HepG2 (cell line): ENCODE measurements around the gene HIPK2. TPM values are rescaled to one million over a fixed set of nuclear protein-coding genes. Genes with fewer than 3 reads are reported as not detected.

Source experiments
- ATAC-seq: fragments of 200-7000 bp; cut with Tn5 transposase; 3 replicates; pipeline ENCODE4 v1.9.1; 2020; ENCODE audit warnings: mild to moderate bottlenecking, moderate library complexity
- BruUV-seq: library from RNA; stranded (reverse); fragments of 400-500 nt; replicated peaks from 2 replicates; lab custom pipeline; 2021; lab: Mats Ljungman, UMichigan
- CTCF ChIA-PET: fragments of 300-600 bp; formaldehyde crosslinking; extraction: SDS; loops from one replicate; lab custom pipeline; 2021; ENCODE audit warnings: low total read pairs, inconsistent platforms, low intra/inter-chr PET ratio; lab: Yijun Ruan, JAX
- POLR2A ChIA-PET: fragments of 350-600 bp; sonication (Branson Sonifier 250); formaldehyde crosslinking; loops from one replicate; lab custom pipeline; 2020; ENCODE audit warnings: antibody characterized with exemption, inconsistent platforms; lab: Yijun Ruan, JAX
- DNase-seq: peaks from one replicate; pipeline ENCODE4 v3.0.0-alpha.2; 2015; ENCODE audit warnings: low spot score
- FAIRE-seq: peaks from 3 replicates; lab custom pipeline; 2011; peaks lifted over from hg19 to GRCh38; lab: Jason Lieb, UNC
- H2AFZ ChIP-seq: one replicate; pipeline ENCODE4 v1.6.1; 2011; ENCODE audit warnings: low read length, inconsistent platforms
- H3K27ac ChIP-seq: fragments of 300-600 bp; 3 replicates; pipeline ENCODE4 v1.8.0; 2011; ENCODE audit warnings: mixed run types, mild to moderate bottlenecking, mixed read lengths, low read length, inconsistent platforms; ENCODE audit not compliant: insufficient read depth; ENCODE audit errors: extremely low read length
- H3K27me3 ChIP-seq, 2 experiments: fragments of 200-600 bp in 1 of 2; 2 replicates in 1 of 2; 3 replicates in 1 of 2; pipeline versions ENCODE4 v1.6.0 to v1.8.0; 2011; ENCODE audit warnings: low read length in 2 of 2, mild to moderate bottlenecking in 2 of 2, moderate library complexity in 2 of 2, inconsistent platforms in 1 of 2; ENCODE audit not compliant: insufficient read depth in 2 of 2, control insufficient read depth in 1 of 2
- H3K36me3 ChIP-seq, 2 experiments: fragments of 200-600 bp in 1 of 2; replicated peaks in 1 of 2; 2 replicates in 1 of 2; 3 replicates in 1 of 2; pipeline versions ENCODE4 v1.5.1 to v1.8.0; 2011; ENCODE audit warnings: low read length in 2 of 2, inconsistent platforms in 1 of 2; ENCODE audit not compliant: insufficient read depth in 2 of 2, control insufficient read depth in 1 of 2
- H3K4me1 ChIP-seq: 2 replicates; pipeline ENCODE4 v1.5.1; 2012; ENCODE audit warnings: low read length, inconsistent platforms; ENCODE audit not compliant: insufficient read depth
- H3K4me2 ChIP-seq: 2 replicates; pipeline ENCODE4 v1.6.0; 2011; ENCODE audit warnings: low read depth, low read length, inconsistent platforms
- H3K4me3 ChIP-seq, 3 experiments: fragments of 200-600 bp in 1 of 3; sonication (generic), shearing (Covaris generic) in 1 of 3; replicated peaks in 1 of 3; 2 replicates each; pipeline ENCODE4 v1.5.1; 2011 to 2016; ENCODE audit warnings: low read length in 3 of 3, inconsistent platforms in 2 of 3, low read depth in 2 of 3, mild to moderate bottlenecking in 2 of 3, control low read depth in 1 of 3, mixed read lengths in 1 of 3; ENCODE audit not compliant: insufficient read depth in 1 of 3
- H3K79me2 ChIP-seq: one replicate; pipeline ENCODE4 v1.6.1; 2011; ENCODE audit warnings: low read length, inconsistent platforms; ENCODE audit not compliant: insufficient read depth
- H3K9ac ChIP-seq: 2 replicates; pipeline ENCODE4 v1.6.0; 2011; ENCODE audit warnings: mild to moderate bottlenecking, low read depth, low read length, inconsistent platforms; ENCODE audit not compliant: insufficient read depth
- H3K9me3 ChIP-seq: 2 replicates; pipeline ENCODE4 v1.5.1; 2012; ENCODE audit warnings: mild to moderate bottlenecking, low read length
- H4K20me1 ChIP-seq: 2 replicates; pipeline ENCODE4 v1.6.0; 2011; ENCODE audit warnings: inconsistent platforms, mild to moderate bottlenecking, low read length, moderate library complexity; ENCODE audit not compliant: insufficient read depth
- ATF2 ChIP-seq: sonication (generic); formaldehyde crosslinking; IDR thresholded peaks from 2 replicates; pipeline ENCODE4 v1.4.0; 2020; ENCODE audit warnings: missing genetic modification reagents
- EEA1 ChIP-seq: sonication (generic); formaldehyde crosslinking; IDR thresholded peaks from 2 replicates; pipeline ENCODE4 v1.5.1; 2020; ENCODE audit warnings: mild to moderate bottlenecking, missing genetic modification reagents, borderline replicate concordance
- FOXA1 ChIP-seq, 2 experiments: fragments of 450-650 bp in 1 of 2; sonication (generic) in 1 of 2; formaldehyde crosslinking in 1 of 2; IDR thresholded peaks; 2 replicates each; pipeline versions ENCODE4 v1.4.0 to v1.6.1; 2016 to 2020; ENCODE audit warnings: missing genetic modification reagents in 1 of 2
- MAZ ChIP-seq, 2 experiments: sonication (generic) in 1 of 2; formaldehyde crosslinking in 1 of 2; IDR thresholded peaks; 2 replicates each; pipeline versions ENCODE4 v1.5.0 to v1.6.1; 2012 to 2020; ENCODE audit warnings: low read depth in 2 of 2, mild to moderate bottlenecking in 2 of 2, borderline replicate concordance in 1 of 2, improper control_type of control experiment in 1 of 2, low read length in 1 of 2, missing genetic modification reagents in 1 of 2, moderate library complexity in 1 of 2
- MEF2D ChIP-seq: sonication (generic); formaldehyde crosslinking; IDR thresholded peaks from 2 replicates; pipeline ENCODE4 v1.5.1; 2020; ENCODE audit warnings: mild to moderate bottlenecking, missing genetic modification reagents
- MXI1 ChIP-seq: IDR thresholded peaks from 3 replicates; pipeline ENCODE4 v1.6.1; 2012; ENCODE audit warnings: low read depth, low read length, inconsistent platforms, borderline replicate concordance
- NFIB ChIP-seq: sonication (generic); formaldehyde crosslinking; IDR thresholded peaks from 2 replicates; pipeline ENCODE4 v1.9.0; 2021; ENCODE audit warnings: missing genetic modification reagents, mild to moderate bottlenecking, borderline replicate concordance
- PCBP1 ChIP-seq: fragments of 200-400 bp; formaldehyde crosslinking; IDR thresholded peaks from 2 replicates; pipeline ENCODE4 v1.6.1; 2017; ENCODE audit warnings: mild to moderate bottlenecking, low read depth, low read length, borderline replicate concordance
- SMAD3 ChIP-seq: sonication (generic); formaldehyde crosslinking; IDR thresholded peaks from 2 replicates; pipeline ENCODE4 v1.4.0; 2020; ENCODE audit warnings: missing genetic modification reagents
- SRSF9 ChIP-seq: fragments of 200-400 bp; formaldehyde crosslinking; IDR thresholded peaks from 2 replicates; pipeline ENCODE4 v1.6.1; 2018; ENCODE audit warnings: borderline replicate concordance, mild to moderate bottlenecking, low read depth, low read length; ENCODE audit not compliant: insufficient read depth, poor library complexity, severe bottlenecking
- ZNF143 ChIP-seq: sonication (generic); formaldehyde crosslinking; IDR thresholded peaks from 2 replicates; pipeline ENCODE4 v1.4.0; 2020; ENCODE audit warnings: missing genetic modification reagents
- ZNF24 ChIP-seq: fragments of 450-650 bp; IDR thresholded peaks from 2 replicates; pipeline ENCODE4 v1.6.1; 2017; ENCODE audit warnings: antibody characterized with exemption, mild to moderate bottlenecking
- ZNF562 ChIP-seq: sonication (generic); formaldehyde crosslinking; IDR thresholded peaks from 2 replicates; pipeline ENCODE4 v1.8.0; 2022; ENCODE audit warnings: missing genetic modification reagents, borderline replicate concordance
- ZNF564 ChIP-seq: sonication (generic); formaldehyde crosslinking; IDR thresholded peaks from 2 replicates; pipeline ENCODE4 v1.8.1; 2023; ENCODE audit warnings: mild to moderate bottlenecking, missing genetic modification reagents
- ZNF598 ChIP-seq: sonication (generic); formaldehyde crosslinking; IDR thresholded peaks from 2 replicates; pipeline ENCODE4 v1.5.1; 2020; ENCODE audit warnings: mild to moderate bottlenecking, missing genetic modification reagents, borderline replicate concordance
- ZNF83 ChIP-seq: sonication (generic); formaldehyde crosslinking; IDR thresholded peaks from 2 replicates; pipeline ENCODE4 v1.4.0; 2020; ENCODE audit warnings: missing genetic modification reagents, mild to moderate bottlenecking, borderline replicate concordance
- ZZZ3 ChIP-seq: sonication (generic); formaldehyde crosslinking; IDR thresholded peaks from 2 replicates; pipeline ENCODE4 v1.4.0; 2020; ENCODE audit warnings: missing genetic modification reagents, mild to moderate bottlenecking, borderline replicate concordance
- WGBS: methylation state at CpG from one replicate; pipeline ENCODE4 v1.1.6; 2017; ENCODE audit warnings: low lambda C conversion rate; 5-methylcytosine and 5-hydroxymethylcytosine counted together
- in situ Hi-C: cut with HindIII; loops from 2 replicates; pipeline ENCODE4 v1.10.0; 2017; ENCODE audit warnings: low pct_unique_long_range_greater_than_20kb; ENCODE audit not compliant: extremely low pct_ligation_motif_present
- intact Hi-C: fragments of 100-400 bp; cut with micrococcal nuclease; formaldehyde crosslinking; loops from one replicate; pipeline ENCODE4 v1.10.0; 2022; ENCODE audit not compliant: unreplicated experiment
- polyA plus RNA-seq, 8 experiments: library from polyadenylated mRNA; depleted of rRNA in 3 of 8; stranded (reverse) in 7 of 8; unstranded in 1 of 8; fragments of >200 nt; fragmentation: Illumina TruSeq in 4 of 8; extraction: Trizol in 4 of 8; gene quantifications; 2 replicates each; pipeline versions ENCODE4 v1.2.1 to v1.2.3, GENCODE V29; 2011 to 2016; ENCODE audit warnings: low read depth in 4 of 8, missing spikeins in 1 of 8, mixed read lengths in 1 of 8; ENCODE audit not compliant: insufficient read depth in 1 of 8
- total RNA-seq, 5 experiments: library from RNA; depleted of rRNA; stranded (reverse); fragments of >200 nt; fragmentation: Illumina TruSeq; extraction: Trizol; gene quantifications; 2 replicates each; pipeline ENCODE4 v1.2.3, GENCODE V29; 2016; ENCODE audit warnings: low read depth in 1 of 5
- TF ChIP-seq, protein P1 (sequence below): sonication (generic); formaldehyde crosslinking; IDR thresholded peaks from 2 replicates; pipeline ENCODE4 v1.4.0; 2020; ENCODE audit warnings: mild to moderate bottlenecking, missing genetic modification reagents

Gene HIPK2
- total and polyA plus RNA-seq, 2 of the 13 experiments (the other 11 are each of a cell fraction or from before 2014, with no cell fraction given): 14.4 to 20.2 TPM

DNA sequence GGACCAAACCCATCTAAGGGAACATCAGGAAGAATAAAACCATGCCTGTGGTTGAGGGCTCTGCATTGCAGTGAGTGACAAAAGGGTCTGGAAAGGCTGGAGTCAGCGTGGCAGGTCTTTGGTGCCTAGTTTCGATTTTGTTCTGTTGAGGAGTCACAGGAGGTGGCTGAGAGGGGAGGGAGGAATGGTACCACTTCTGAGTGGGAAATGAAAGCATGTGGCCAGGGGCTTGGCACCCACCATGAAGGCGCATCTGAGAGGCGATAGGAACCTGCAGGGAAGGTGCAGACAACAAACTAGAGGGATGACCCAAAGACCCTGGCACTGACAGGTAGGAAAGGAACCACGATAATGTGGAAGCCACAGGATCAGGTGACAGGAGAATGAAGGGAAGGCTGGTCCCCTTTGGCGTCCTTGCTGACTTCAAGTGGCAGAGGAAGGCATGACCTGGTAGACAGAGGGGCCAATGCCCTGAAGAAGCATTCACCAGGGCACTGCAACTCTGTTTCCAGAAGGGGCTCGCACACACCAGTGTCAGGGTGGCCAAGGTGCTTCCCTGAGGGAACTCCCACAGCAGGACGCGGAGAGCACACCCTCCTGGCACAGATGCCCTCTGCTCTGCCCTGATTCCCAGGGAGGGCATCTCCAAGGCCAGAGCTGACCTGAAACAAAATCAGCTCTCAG, 41.7 kb downstream of the HIPK2 start:
- intact Hi-C loops: no loop called here

More for the DNA sequence above, 41.7 kb downstream of the HIPK2 start:
- Histone ChIP-seq H3K27ac (no peak overlapping the region), H2AFZ (no peak overlapping the region), H3K4me1 (peaks cover 85% of the 10 kb centered on the region), H3K27me3 (no peaks in the 10 kb centered on the region), H3K4me2 (no peak overlapping the region), H3K79me2 (peaks cover 93% of the 10 kb centered on the region), H3K9ac (no peak overlapping the region), H3K4me3 (no peak overlapping the region)
- BruUV-seq: no TSS peak
- in situ Hi-C loops: no loop called here
- POLR2A ChIA-PET: interaction anchor here (0.6 kb wide), 1 partner anchor 299 kb away, joined by 3 read pairs; no protein-coding TSS in a partner anchor
- ATAC-seq: no peak
- CTCF ChIA-PET: no interaction called here
- no peak for DNase-seq
- TF ChIP-seq, protein P1, sequence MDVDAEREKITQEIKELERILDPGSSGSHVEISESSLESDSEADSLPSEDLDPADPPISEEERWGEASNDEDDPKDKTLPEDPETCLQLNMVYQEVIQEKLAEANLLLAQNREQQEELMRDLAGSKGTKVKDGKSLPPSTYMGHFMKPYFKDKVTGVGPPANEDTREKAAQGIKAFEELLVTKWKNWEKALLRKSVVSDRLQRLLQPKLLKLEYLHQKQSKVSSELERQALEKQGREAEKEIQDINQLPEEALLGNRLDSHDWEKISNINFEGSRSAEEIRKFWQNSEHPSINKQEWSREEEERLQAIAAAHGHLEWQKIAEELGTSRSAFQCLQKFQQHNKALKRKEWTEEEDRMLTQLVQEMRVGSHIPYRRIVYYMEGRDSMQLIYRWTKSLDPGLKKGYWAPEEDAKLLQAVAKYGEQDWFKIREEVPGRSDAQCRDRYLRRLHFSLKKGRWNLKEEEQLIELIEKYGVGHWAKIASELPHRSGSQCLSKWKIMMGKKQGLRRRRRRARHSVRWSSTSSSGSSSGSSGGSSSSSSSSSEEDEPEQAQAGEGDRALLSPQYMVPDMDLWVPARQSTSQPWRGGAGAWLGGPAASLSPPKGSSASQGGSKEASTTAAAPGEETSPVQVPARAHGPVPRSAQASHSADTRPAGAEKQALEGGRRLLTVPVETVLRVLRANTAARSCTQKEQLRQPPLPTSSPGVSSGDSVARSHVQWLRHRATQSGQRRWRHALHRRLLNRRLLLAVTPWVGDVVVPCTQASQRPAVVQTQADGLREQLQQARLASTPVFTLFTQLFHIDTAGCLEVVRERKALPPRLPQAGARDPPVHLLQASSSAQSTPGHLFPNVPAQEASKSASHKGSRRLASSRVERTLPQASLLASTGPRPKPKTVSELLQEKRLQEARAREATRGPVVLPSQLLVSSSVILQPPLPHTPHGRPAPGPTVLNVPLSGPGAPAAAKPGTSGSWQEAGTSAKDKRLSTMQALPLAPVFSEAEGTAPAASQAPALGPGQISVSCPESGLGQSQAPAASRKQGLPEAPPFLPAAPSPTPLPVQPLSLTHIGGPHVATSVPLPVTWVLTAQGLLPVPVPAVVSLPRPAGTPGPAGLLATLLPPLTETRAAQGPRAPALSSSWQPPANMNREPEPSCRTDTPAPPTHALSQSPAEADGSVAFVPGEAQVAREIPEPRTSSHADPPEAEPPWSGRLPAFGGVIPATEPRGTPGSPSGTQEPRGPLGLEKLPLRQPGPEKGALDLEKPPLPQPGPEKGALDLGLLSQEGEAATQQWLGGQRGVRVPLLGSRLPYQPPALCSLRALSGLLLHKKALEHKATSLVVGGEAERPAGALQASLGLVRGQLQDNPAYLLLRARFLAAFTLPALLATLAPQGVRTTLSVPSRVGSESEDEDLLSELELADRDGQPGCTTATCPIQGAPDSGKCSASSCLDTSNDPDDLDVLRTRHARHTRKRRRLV (CRISPR knock-in tag): no peak
- TF ChIP-seq ZNF598 (CRISPR knock-in tag): no peak
- TF ChIP-seq ZNF24: no peak
- no peak for TF ChIP-seq SMAD3 (CRISPR knock-in tag)
- TF ChIP-seq ZNF83 (CRISPR knock-in tag): no peak
- TF ChIP-seq MAZ (IDR thresholded peaks at IDR 0.05; ENCODE audit: borderline replicate concordance, low read depth, low read length): no peak
- TF ChIP-seq MAZ (CRISPR knock-in tag; IDR thresholded peaks at IDR 0.05; ENCODE audit: low read depth): no peak
- no peak for TF ChIP-seq ZNF564 (CRISPR knock-in tag)
- no peak for TF ChIP-seq ZNF562
- no peak for TF ChIP-seq SRSF9
- no peak for TF ChIP-seq PCBP1
- no peak for TF ChIP-seq ZNF143
- no peak for TF ChIP-seq ATF2 (CRISPR knock-in tag)
- no peak for TF ChIP-seq MEF2D
- no peak for TF ChIP-seq EEA1
- no peak for TF ChIP-seq NFIB
- no peak for TF ChIP-seq ZZZ3 (CRISPR knock-in tag)
- no peak for TF ChIP-seq FOXA1 (IDR thresholded peaks at IDR 0.05)
- no peak for TF ChIP-seq FOXA1 (CRISPR knock-in tag; IDR thresholded peaks at IDR 0.05)
- no peak for TF ChIP-seq MXI1
- TF ChIP-seq, all 625 proteins: peak for 0
- 96% methylated on average over 6 of the region's 9 CpGs for WGBS
- Histone ChIP-seq H4K20me1 (peaks cover 22% of the 10 kb centered on the region), H3K9me3 (no peaks in the 10 kb centered on the region), H3K36me3 (peaks cover 3 to 20% of the 10 kb centered on the region in 2 experiments; a peak in 3 of 5 replicates)
- no peak for FAIRE-seq
